GM12875 (cell line): ENCODE data around the gene ZBTB20.

Source experiments
- H3K4me3 ChIP-seq: one replicate; pipeline ENCODE4 v1.5.1; 2011; ENCODE audit warnings: low read depth, low read length, control low read depth
- TF ChIP-seq, protein P1 (sequence below): IDR thresholded peaks from 2 replicates; pipeline ENCODE4 v1.5.1; 2011; ENCODE audit warnings: low read depth, mild to moderate bottlenecking, control low read depth, inconsistent platforms, low read length, moderate library complexity, borderline replicate concordance; ENCODE audit not compliant: insufficient read depth

ZBTB20 gene

DNA sequence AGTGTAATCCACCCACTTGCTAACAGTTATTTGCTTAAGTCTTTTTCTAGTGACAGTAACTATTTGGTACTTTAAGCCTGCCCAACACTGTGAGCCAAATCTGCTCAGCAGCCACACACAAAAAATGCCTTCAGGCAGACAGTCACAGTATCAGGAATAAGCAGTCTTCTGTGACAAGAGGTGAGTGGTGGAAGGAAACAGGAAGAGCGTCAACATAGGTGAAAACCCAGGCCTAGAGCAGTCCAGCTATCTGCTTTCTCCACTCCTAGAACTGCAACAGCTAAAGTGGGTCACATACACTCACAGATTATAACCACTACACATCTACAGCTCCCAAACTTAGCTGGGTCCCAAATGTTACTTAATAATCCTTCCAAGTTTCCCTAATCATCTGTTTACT, 213.7 kb downstream of the ZBTB20 start:
- TF ChIP-seq, protein P1, sequence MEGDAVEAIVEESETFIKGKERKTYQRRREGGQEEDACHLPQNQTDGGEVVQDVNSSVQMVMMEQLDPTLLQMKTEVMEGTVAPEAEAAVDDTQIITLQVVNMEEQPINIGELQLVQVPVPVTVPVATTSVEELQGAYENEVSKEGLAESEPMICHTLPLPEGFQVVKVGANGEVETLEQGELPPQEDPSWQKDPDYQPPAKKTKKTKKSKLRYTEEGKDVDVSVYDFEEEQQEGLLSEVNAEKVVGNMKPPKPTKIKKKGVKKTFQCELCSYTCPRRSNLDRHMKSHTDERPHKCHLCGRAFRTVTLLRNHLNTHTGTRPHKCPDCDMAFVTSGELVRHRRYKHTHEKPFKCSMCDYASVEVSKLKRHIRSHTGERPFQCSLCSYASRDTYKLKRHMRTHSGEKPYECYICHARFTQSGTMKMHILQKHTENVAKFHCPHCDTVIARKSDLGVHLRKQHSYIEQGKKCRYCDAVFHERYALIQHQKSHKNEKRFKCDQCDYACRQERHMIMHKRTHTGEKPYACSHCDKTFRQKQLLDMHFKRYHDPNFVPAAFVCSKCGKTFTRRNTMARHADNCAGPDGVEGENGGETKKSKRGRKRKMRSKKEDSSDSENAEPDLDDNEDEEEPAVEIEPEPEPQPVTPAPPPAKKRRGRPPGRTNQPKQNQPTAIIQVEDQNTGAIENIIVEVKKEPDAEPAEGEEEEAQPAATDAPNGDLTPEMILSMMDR, result no peak
- no peak overlapping the region for H3K4me3 ChIP-seq

DNA sequence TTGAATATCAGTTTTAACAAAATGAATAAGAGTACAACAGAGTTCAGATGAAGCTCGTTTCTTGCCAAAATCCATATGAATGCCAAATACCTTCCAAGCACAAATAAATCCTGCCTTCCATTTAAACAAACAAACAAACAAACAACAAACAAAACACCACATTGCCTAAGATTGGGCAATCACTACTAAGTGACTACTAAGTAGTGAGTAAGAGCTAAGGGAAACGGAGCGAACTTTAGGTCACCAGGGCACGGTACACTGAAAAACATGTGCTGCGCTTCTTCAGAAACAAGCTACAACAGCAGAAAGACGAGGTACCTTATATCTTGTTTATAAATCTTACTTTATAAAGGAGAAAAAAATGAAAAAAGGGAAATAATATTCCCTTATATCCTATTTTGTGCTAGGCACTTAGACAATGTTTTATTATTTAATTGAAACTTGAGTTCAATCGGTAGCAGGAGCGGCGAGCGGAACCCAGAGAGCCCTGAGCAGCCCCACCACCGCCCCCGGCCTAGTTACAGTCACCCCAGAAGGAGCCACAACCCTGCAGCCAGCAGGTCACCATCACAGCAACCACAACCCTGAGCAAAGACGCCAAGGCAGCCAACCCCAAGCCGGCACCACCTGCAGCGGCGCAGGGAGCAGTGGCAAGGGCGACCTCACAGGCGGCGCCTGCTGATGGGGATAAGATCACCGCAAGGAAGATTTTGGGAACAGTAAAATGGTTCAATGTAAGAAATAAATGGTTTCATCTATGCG, 216.9 kb downstream of the ZBTB20 start:
- no peak overlapping the region for H3K4me3 ChIP-seq
- TF ChIP-seq, protein P1, result no peak

DNA sequence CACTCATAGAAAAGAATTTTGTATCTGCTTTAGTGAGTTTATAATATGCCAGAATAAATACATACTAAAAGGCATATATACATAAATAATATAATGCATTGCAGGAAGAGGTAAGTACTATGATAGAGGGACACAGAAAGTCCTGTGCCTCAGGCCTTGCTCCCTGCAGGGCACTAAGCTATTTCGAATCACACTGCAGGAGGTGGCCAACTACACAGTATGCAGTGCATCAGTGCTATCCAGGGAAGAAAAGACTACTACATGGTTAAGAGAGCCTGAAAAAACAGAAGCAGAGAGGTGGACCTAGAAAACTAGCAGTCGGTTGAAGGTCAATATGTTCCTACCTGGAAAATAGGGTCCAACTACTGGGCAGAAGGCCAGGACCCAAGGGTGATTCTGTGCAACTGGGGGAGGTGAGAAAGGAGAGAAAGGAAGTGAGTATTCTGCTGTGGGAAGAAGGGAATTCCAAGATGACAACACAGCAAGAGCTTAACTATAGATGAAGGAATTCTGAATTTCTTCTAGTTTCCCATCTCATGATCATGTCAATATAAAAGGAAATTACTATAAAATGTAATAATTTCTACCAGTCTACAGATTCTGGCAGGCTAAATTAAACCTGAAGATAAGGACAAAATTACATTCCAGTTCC, 218.0 kb downstream of the ZBTB20 start:
- no peak overlapping the region for H3K4me3 ChIP-seq
- TF ChIP-seq, protein P1, result no peak

DNA sequence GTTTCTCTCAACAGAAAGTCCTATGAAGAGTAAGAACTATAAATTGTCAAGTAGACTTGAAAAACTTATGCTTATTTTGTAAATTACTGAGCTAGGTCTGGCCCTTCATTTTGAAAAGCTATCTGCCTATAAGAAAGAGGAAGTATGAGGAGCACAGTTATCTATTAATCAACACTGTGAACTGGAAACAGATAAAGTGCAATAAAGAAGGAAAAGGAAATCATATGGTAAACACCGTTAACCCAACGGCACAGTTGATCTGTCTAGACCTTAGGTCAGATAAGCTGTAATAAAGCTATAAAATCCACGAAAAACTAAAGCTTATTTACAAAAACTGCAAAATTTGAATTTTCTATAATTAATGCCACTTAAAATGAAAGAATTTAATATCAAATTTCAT, 242.5 kb downstream of the ZBTB20 start:
- no peak overlapping the region for H3K4me3 ChIP-seq
- TF ChIP-seq, protein P1, result no peak

DNA sequence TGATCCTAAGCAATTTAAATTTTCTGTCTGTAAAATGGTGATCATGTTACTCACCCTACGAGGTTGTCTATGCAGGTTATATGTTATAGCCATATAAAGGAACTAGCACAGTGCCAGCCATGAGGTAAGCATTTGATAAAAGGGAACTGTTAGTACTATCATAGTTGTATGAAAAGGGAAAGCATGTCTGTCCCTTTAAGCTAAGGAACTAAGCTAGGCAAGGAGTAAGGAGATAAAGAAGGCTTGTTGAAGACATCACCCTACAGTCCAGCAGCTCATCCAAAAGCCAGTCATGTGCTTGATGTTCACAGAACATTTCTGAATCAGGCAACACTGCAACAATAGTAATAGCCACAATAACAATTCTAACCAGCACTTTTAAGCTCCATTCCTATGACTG, 243.9 kb downstream of the ZBTB20 start:
- H3K4me3 ChIP-seq, result no peak overlapping the region
- TF ChIP-seq, protein P1, result no peak

DNA sequence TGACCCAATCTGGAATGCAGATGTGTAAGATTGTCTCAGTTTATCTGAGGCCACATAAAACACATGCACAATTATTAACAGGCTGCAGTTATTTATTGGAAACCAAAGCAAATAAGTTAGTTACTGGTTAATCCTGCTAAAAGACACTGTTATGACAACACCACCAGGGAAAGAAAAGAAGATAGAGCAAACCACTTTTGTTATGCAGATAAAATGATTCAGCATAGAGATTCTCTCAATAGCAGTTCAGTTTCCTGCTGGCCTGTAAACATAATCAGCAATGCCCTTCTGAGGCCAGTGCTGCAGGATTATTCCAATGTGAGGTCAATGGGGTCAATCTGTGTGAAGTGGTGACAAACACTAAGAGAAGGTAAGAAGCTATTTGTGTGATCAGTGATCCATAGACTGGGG, 244.4 kb downstream of the ZBTB20 start:
- TF ChIP-seq, protein P1, result no peak
- H3K4me3 ChIP-seq, result no peak overlapping the region

DNA sequence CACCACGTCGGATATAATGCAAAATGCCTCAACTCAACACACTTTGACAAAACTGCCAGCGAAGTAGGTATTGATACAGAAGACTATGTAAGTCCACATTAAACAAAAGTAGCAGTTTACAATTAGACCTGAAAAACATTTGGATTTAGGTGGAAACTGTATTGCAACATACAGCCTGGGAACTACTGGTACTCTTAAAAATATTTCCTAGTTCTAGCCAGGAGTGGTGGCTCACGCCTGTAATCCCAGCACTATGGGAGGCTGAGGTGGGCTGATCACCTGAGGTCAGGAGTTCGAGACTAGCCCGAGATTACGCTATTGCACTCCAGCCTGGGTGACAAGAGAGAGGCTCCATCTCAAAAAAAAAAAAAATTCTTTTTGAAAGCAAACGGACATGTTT, 246.2 kb downstream of the ZBTB20 start:
- H3K4me3 ChIP-seq, result no peak overlapping the region
- TF ChIP-seq, protein P1, result no peak
